NCI-H1417 treated with DMSO at 0.1 percent for 48 hours (cell line): ENCODE data around the gene NGEF.
"Not testable (repeated sequence)": the region's sequence is repeated elsewhere in the genome, so short reads cannot be mapped to it uniquely, and the experiment has no call there.

ENCODE experiments used
- DNase-seq: peaks from one replicate; lab custom pipeline; 2025; lab: John Stamatoyannopoulos, UW

The NGEF gene

GRCh38 chr2:233023007-233023760 lies 10.1 kb upstream of the NGEF start:
- no peak for DNase-seq

- DNase-seq: no peak
Observed at GRCh38 chr2:233022561-233022960, 9.5 kb upstream of the NGEF start.

GRCh38 chr2:233021771-233022170 lies 8.7 kb upstream of the NGEF start:
- no peak for DNase-seq

- DNase-seq: no peak
Observed at GRCh38 chr2:233020454-233020853, 7.4 kb upstream of the NGEF start.

GRCh38 chr2:233019610-233020009 lies 6.6 kb upstream of the NGEF start:
- DNase-seq: not testable (repeated sequence)

- no peak for DNase-seq
Observed at GRCh38 chr2:233017947-233018346, 4.9 kb upstream of the NGEF start.

GRCh38 chr2:233015019-233015645 lies 2.1 kb upstream of the NGEF start:
- DNase-seq: no peak

GRCh38 chr2:233013650-233014049 lies 594 bp upstream of the NGEF start:
- DNase-seq: no peak

DNA sequence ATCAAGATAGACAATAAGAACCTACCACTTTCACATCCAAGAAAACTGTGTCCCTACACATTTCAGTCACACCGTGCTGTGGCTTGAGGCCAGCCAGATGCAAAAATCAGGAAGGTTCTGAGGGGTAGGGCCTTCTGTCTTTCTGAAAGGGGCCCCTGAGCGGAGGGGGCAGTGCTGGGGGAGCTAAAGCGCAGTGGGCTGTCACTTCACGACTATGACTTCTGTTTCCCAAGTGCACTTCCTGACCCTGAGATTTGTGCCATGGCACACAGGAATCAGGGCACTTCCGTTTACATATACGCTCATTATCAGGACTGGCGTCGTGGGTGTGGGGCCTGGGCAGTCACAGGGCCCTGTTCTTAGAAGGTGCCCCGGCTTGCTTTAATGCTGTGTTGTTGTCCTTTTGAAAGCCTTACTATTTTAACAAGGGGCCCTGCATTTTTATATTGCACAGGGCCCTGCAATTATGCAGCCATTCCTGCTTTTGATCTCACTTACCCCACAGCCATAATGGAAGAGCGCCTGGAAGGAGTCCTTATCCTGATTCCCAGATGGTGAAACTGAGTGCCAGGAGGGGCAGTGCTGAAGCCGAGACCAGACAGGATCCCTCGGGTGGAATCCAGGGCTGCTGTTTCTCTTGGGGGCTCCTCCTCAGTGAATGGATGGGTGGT lies 620 bp downstream of the NGEF start:
- no peak for DNase-seq

GRCh38 chr2:233011702-233012131 lies 1.3 kb downstream of the NGEF start:
- DNase-seq: no peak

- DNase-seq: no peak
Observed at GRCh38 chr2:233011268-233011650, 1.8 kb downstream of the NGEF start.

- DNase-seq: no peak
Observed at GRCh38 chr2:233010569-233011267, 2.3 kb downstream of the NGEF start.

DNA sequence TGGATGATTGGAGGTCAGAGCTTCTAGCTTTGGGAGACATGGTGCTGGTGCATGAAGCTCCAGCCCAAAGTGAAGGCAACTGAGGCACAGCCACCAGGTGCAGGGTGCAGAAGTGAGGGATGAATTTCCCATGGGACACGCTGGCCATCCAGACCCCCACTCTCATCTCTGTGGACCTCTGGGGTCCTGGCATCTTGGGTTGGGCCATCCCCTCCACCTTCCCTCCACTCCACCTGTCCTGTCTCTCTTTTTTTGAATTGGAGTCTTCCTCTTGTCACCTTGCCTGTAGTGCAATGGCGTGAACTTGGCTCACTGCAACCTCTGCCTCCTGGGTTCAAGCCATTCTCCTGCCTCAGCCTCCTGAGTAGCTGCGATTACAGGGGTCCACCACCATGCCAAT lies 3.4 kb downstream of the NGEF start:
- no peak for DNase-seq

DNA sequence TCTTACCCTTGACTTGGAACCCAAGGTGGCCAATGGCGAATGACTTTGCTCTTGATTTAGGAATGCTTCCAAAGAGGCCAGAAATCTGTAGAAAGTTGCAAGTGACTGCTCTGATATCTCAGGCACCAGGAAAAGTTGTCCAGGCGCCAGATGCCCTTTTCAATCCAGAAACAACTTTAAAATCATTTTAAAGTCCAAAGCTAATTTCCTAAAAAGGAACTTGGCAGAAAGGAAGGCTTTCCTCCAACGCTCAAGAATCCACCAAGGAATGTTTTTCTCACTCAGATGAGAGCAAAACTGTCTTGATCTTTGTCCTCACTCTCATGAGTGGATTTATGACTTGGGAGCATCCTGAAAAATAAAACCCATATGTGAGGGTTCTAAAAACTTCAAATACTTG lies 5.3 kb downstream of the NGEF start:
- DNase-seq: no peak

GRCh38 chr2:233007270-233007669 lies 5.8 kb downstream of the NGEF start:
- no peak for DNase-seq

GRCh38 chr2:233006648-233007047 lies 6.4 kb downstream of the NGEF start:
- DNase-seq: no peak

DNA sequence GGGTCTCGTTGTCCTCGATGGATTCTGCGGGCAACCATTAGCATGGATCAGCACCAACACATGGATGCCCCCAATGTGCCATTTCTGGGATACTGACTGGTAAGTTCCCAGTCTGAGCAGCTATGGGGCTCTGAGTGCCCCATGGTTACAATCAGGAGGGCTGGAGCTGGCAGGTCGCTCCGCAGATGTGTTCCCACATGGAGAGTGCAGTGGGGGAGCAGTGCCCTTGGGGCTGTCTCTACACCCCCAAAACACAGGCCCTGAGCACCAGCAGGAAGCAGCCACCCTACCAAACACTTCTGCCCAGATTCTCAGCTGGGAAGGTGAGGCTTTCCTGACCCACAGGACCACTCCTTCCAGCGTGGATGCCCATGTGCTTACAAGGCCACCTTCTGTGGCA lies 8.0 kb downstream of the NGEF start:
- DNase-seq: no peak

DNA sequence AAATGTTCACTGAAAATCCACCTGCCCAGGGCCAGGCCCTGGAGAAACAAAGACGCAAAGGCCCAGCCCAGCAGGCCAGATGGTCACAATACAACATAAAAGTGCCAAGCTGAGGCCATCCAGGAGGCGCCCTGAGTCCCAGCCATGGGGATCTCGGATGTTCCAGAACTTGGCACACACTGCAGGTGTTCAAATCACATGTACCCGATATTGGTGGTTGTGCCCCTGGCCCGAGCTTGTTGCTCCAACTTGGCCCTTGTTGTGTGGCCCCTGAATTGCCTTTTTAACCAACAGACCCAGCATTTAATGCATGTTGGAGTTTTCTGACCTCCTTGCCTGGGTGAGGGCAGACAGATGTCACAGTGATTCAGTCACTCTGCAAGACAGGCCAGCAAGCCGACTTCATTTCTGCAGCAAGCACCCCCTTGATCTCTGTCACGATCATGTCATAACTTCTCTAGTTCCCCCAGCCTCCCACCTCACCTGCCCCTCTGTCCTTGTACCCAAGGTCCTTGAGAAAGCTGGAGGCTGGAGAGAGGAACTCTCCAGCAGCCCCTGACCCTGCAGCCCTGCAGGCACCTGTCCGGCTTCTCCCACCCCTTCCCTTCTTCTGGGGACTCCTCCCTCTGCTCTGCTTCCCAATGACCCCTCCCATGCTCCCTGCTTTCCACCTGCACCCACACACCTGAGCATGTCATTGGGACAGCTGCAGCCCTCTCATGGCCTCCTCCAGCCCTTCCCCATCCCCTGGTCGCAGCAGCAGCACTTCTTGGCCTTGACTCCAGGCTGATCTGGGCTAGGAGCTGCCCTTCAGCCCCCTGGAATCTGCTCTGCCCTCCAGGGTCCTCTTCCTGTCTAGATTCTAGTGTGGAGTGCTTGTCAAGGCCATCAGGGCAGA lies 9.1 kb downstream of the NGEF start:
- DNase-seq: no peak

- no peak for DNase-seq
Observed at GRCh38 chr2:233002829-233003657, 10.0 kb downstream of the NGEF start.

GRCh38 chr2:233000886-233001750 lies 11.9 kb downstream of the NGEF start:
- DNase-seq: no peak
